H1 (cell line): ENCODE data around the gene HOXB7. TPM values are rescaled to one million over a fixed set of nuclear protein-coding genes. Genes with fewer than 3 reads are reported as not detected.
A peak's percentile ranks its signal among the peaks of the same experiment; 100 is the strongest.

Experiments
- CBX5 ChIP-seq: fragments of 300-800, 300-1000 bp; sonication (generic); IDR thresholded peaks from 2 replicates; pipeline ENCODE4 v1.7.1; 2016; ENCODE audit warnings: antibody characterized with exemption, low read length, low read depth
- CBX8 ChIP-seq: fragments of 300-800, 300-1000 bp; sonication (generic); IDR thresholded peaks from 2 replicates; pipeline ENCODE4 v1.7.1; 2016; ENCODE audit warnings: low read depth, low read length, borderline replicate concordance
- CTBP2 ChIP-seq: IDR thresholded peaks from 2 replicates; pipeline ENCODE4 v1.7.0; 2011; ENCODE audit warnings: borderline replicate concordance, mild to moderate bottlenecking, moderate library complexity, mixed read lengths, low read length; ENCODE audit not compliant: insufficient read depth, insufficient read length
- EGR1 ChIP-seq: IDR thresholded peaks from 2 replicates; pipeline ENCODE4 v1.6.1; 2011; ENCODE audit warnings: low read depth, low read length, borderline replicate concordance
- HDAC6 ChIP-seq: IDR thresholded peaks from one replicate; pipeline ENCODE4 v1.7.1; 2012; ENCODE audit warnings: low read depth, mild to moderate bottlenecking, inconsistent platforms, low read length, moderate library complexity
- JUND ChIP-seq: IDR thresholded peaks from 2 replicates; pipeline ENCODE4 v1.6.1; 2011; ENCODE audit warnings: mild to moderate bottlenecking, improper control_type of control experiment, low read length
- POU5F1 ChIP-seq: IDR thresholded peaks from 2 replicates; pipeline ENCODE4 v1.6.1; 2011; ENCODE audit warnings: low read depth, mild to moderate bottlenecking, low read length, moderate library complexity
- RNF2 ChIP-seq: fragments of 200-900, 300-1000 bp; sonication (generic); IDR thresholded peaks from 2 replicates; pipeline ENCODE4 v1.7.1; 2016; ENCODE audit warnings: borderline replicate concordance, low read depth, mild to moderate bottlenecking, antibody characterized with exemption, low read length; ENCODE audit not compliant: poor library complexity, severe bottlenecking; ENCODE audit errors: missing control alignments
- SP4 ChIP-seq: IDR thresholded peaks from 2 replicates; pipeline ENCODE4 v1.6.1; 2012; ENCODE audit warnings: low read length, inconsistent platforms
- SUZ12 ChIP-seq: fragments of 200-600 bp; sonication (generic); IDR thresholded peaks from 2 replicates; pipeline ENCODE4 v1.6.1; 2012; ENCODE audit warnings: mild to moderate bottlenecking, inconsistent platforms, low read length, moderate library complexity, mixed read lengths
- YY1 ChIP-seq: IDR thresholded peaks from 2 replicates; pipeline ENCODE4 v1.6.1; 2011; ENCODE audit warnings: low read depth, mild to moderate bottlenecking, low read length
- polyA plus RNA-seq, 7 experiments: library from polyadenylated mRNA; depleted of rRNA in 3 of 7; stranded (reverse) in 5 of 7; unstranded in 2 of 7; fragments of >200 nt in 5 of 7; fragments of 200-250 nt in 2 of 7; gene quantifications; 1 replicate in 5 of 7; 2 replicates in 1 of 7; 4 replicates in 1 of 7; pipeline versions ENCODE4 v1.2.1 to v1.2.3, GENCODE V29; 2011 to 2013; ENCODE audit warnings: missing spikeins in 2 of 7, mixed read lengths in 2 of 7
- total RNA-seq: library from RNA; stranded (reverse); fragmentation: NEBNext Ultra II Directional; extraction: Animal tissue kit (Norgen Biotek cat#: 25700); gene quantifications from 2 replicates; pipeline ENCODE4 v1.2.1, GENCODE V29; 2021
- TF ChIP-seq, protein P1 (sequence below): fragments of 300-600 bp; sonication (generic); IDR thresholded peaks from 2 replicates; pipeline ENCODE4 v1.7.1; 2012; ENCODE audit warnings: low read length, moderate library complexity, mild to moderate bottlenecking, inconsistent platforms; ENCODE audit not compliant: insufficient replicate concordance

HOXB7 gene
- total and polyA plus RNA-seq, 2 of the 8 experiments (the other 6 are each of a cell fraction or from before 2014, with no cell fraction given), result not detected

DNA sequence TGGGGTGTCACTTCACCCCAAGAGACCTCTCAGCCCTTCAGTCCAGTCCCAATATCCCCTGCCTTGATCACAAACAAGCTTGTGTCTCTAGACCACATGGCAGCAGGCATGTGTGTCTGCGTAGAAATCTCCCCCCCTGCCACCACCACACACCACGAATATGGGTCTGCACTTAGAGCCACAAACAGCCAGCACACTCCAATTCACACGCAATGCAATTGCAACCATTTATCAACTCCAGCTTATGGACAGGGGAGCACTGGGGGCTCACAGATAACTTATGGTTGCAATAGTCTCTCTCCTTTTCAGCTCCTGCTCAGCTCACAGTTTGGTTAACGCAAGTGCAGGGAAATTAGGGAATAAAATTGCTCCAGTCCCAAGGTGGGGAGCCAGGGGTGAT, 12.8 kb upstream of the HOXB7 start (continued):
- TF ChIP-seq, protein P1, sequence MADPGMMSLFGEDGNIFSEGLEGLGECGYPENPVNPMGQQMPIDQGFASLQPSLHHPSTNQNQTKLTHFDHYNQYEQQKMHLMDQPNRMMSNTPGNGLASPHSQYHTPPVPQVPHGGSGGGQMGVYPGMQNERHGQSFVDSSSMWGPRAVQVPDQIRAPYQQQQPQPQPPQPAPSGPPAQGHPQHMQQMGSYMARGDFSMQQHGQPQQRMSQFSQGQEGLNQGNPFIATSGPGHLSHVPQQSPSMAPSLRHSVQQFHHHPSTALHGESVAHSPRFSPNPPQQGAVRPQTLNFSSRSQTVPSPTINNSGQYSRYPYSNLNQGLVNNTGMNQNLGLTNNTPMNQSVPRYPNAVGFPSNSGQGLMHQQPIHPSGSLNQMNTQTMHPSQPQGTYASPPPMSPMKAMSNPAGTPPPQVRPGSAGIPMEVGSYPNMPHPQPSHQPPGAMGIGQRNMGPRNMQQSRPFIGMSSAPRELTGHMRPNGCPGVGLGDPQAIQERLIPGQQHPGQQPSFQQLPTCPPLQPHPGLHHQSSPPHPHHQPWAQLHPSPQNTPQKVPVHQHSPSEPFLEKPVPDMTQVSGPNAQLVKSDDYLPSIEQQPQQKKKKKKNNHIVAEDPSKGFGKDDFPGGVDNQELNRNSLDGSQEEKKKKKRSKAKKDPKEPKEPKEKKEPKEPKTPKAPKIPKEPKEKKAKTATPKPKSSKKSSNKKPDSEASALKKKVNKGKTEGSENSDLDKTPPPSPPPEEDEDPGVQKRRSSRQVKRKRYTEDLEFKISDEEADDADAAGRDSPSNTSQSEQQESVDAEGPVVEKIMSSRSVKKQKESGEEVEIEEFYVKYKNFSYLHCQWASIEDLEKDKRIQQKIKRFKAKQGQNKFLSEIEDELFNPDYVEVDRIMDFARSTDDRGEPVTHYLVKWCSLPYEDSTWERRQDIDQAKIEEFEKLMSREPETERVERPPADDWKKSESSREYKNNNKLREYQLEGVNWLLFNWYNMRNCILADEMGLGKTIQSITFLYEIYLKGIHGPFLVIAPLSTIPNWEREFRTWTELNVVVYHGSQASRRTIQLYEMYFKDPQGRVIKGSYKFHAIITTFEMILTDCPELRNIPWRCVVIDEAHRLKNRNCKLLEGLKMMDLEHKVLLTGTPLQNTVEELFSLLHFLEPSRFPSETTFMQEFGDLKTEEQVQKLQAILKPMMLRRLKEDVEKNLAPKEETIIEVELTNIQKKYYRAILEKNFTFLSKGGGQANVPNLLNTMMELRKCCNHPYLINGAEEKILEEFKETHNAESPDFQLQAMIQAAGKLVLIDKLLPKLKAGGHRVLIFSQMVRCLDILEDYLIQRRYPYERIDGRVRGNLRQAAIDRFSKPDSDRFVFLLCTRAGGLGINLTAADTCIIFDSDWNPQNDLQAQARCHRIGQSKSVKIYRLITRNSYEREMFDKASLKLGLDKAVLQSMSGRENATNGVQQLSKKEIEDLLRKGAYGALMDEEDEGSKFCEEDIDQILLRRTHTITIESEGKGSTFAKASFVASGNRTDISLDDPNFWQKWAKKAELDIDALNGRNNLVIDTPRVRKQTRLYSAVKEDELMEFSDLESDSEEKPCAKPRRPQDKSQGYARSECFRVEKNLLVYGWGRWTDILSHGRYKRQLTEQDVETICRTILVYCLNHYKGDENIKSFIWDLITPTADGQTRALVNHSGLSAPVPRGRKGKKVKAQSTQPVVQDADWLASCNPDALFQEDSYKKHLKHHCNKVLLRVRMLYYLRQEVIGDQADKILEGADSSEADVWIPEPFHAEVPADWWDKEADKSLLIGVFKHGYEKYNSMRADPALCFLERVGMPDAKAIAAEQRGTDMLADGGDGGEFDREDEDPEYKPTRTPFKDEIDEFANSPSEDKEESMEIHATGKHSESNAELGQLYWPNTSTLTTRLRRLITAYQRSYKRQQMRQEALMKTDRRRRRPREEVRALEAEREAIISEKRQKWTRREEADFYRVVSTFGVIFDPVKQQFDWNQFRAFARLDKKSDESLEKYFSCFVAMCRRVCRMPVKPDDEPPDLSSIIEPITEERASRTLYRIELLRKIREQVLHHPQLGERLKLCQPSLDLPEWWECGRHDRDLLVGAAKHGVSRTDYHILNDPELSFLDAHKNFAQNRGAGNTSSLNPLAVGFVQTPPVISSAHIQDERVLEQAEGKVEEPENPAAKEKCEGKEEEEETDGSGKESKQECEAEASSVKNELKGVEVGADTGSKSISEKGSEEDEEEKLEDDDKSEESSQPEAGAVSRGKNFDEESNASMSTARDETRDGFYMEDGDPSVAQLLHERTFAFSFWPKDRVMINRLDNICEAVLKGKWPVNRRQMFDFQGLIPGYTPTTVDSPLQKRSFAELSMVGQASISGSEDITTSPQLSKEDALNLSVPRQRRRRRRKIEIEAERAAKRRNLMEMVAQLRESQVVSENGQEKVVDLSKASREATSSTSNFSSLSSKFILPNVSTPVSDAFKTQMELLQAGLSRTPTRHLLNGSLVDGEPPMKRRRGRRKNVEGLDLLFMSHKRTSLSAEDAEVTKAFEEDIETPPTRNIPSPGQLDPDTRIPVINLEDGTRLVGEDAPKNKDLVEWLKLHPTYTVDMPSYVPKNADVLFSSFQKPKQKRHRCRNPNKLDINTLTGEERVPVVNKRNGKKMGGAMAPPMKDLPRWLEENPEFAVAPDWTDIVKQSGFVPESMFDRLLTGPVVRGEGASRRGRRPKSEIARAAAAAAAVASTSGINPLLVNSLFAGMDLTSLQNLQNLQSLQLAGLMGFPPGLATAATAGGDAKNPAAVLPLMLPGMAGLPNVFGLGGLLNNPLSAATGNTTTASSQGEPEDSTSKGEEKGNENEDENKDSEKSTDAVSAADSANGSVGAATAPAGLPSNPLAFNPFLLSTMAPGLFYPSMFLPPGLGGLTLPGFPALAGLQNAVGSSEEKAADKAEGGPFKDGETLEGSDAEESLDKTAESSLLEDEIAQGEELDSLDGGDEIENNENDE, result no peak
- TF ChIP-seq YY1, result no peak
- no peak for TF ChIP-seq JUND
- TF ChIP-seq CBX5, result no peak
- no peak for TF ChIP-seq HDAC6
- TF ChIP-seq CTBP2, result no peak
- TF ChIP-seq RNF2, result peak; percentile 79
- TF ChIP-seq SUZ12, result peak; percentile 21
- peak; percentile 78; the same call in 1 of the 2 replicates for TF ChIP-seq CBX8
- TF ChIP-seq POU5F1, result no peak
- no peak for TF ChIP-seq SP4
- TF ChIP-seq EGR1, result no peak
